GM12878 (cell line): ENCODE measurements around the gene PPIB. TPM values are rescaled to one million over a fixed set of nuclear protein-coding genes. Genes with fewer than 3 reads are reported as not detected.
A peak's percentile ranks its signal among the peaks of the same experiment; 100 is the strongest.

ENCODE experiments used
- ATAC-seq: fragments of 200-7000 bp; cut with Tn5 transposase; 3 replicates; pipeline ENCODE4 v1.9.1; 2020; ENCODE audit warnings: mild to moderate bottlenecking, moderate library complexity
- BruUV-seq: library from RNA; stranded (reverse); fragments of 400-500 nt; replicated peaks from 2 replicates; lab custom pipeline; 2021; lab: Mats Ljungman, UMichigan
- CTCF ChIA-PET: fragments of 300-600 bp; sonication (Branson Sonifier 250); formaldehyde crosslinking; extraction: SDS; loops from one replicate; lab custom pipeline; 2021; ENCODE audit warnings: inconsistent platforms; lab: Yijun Ruan, JAX
- POLR2A ChIA-PET: fragments of 350-600 bp; formaldehyde crosslinking; extraction: SDS; loops from one replicate; lab custom pipeline; 2021; ENCODE audit warnings: inconsistent platforms; lab: Charles Lee
- RAD21 ChIA-PET: fragments of 300-600 bp; sonication (Branson Sonifier 250); formaldehyde crosslinking; loops from one replicate; lab custom pipeline; 2023; ENCODE audit warnings: antibody characterized with exemption; ENCODE audit not compliant: unreplicated experiment; lab: Charles Lee
- SMC1A ChIA-PET: fragments of 300-600 bp; sonication (Branson Sonifier 250); formaldehyde crosslinking; loops from one replicate; lab custom pipeline; 2023; ENCODE audit not compliant: unreplicated experiment, uncharacterized antibody; lab: Charles Lee
- DNase-seq: peaks from one replicate; pipeline ENCODE4 v3.0.0-alpha.2; 2011; ENCODE audit warnings: low read depth, low spot score
- FAIRE-seq: peaks from 3 replicates; lab custom pipeline; 2011; peaks lifted over from hg19 to GRCh38; lab: Jason Lieb, UNC
- H2AFZ ChIP-seq: 2 replicates; pipeline ENCODE4 v1.6.0; 2011; ENCODE audit warnings: low read depth, low read length, control low read depth; ENCODE audit not compliant: control insufficient read depth
- H3K27ac ChIP-seq: 2 replicates; pipeline ENCODE4 v1.5.1; 2011; ENCODE audit warnings: control low read depth; ENCODE audit not compliant: control insufficient read depth, insufficient read depth
- H3K27me3 ChIP-seq, 2 experiments: replicated peaks in 1 of 2; 2 replicates each; pipeline versions ENCODE4 v1.6.0 to v1.6.1; 2011; ENCODE audit warnings: low read length in 1 of 2; ENCODE audit not compliant: control insufficient read depth in 2 of 2, insufficient read depth in 2 of 2
- H3K36me3 ChIP-seq, 2 experiments: 2 replicates each; pipeline ENCODE4 v1.5.1; 2011; ENCODE audit warnings: low read length in 1 of 2; ENCODE audit not compliant: control insufficient read depth in 2 of 2, insufficient read depth in 2 of 2
- H3K4me1 ChIP-seq: 2 replicates; pipeline ENCODE4 v1.6.1; 2011; ENCODE audit warnings: mild to moderate bottlenecking, low read length, moderate library complexity, mixed read lengths; ENCODE audit not compliant: control insufficient read depth, insufficient read depth
- H3K4me2 ChIP-seq: 2 replicates; pipeline ENCODE4 v1.6.0; 2011; ENCODE audit warnings: control low read depth; ENCODE audit not compliant: control insufficient read depth, insufficient read depth
- H3K4me3 ChIP-seq: fragments of 200-600 bp; sonication (generic); 2 replicates; pipeline ENCODE4 v1.5.1; 2016
- H3K79me2 ChIP-seq: 2 replicates; pipeline ENCODE4 v1.6.0; 2011; ENCODE audit warnings: low read length; ENCODE audit not compliant: control insufficient read depth, insufficient read depth
- H3K9ac ChIP-seq: 2 replicates; pipeline ENCODE4 v1.8.0; 2011; ENCODE audit warnings: low read length, control low read depth, mixed read lengths; ENCODE audit not compliant: control insufficient read depth, insufficient read depth
- H3K9me3 ChIP-seq: replicated peaks from 3 replicates; pipeline ENCODE4 v1.5.1; 2011; ENCODE audit warnings: mild to moderate bottlenecking, low read length; ENCODE audit not compliant: control insufficient read depth, insufficient read depth
- H4K20me1 ChIP-seq: 2 replicates; pipeline ENCODE4 v1.6.0; 2011; ENCODE audit not compliant: control insufficient read depth, insufficient read depth
- BCL11A ChIP-seq: IDR thresholded peaks from 2 replicates; pipeline ENCODE4 v1.6.1; 2011; ENCODE audit warnings: low read depth, low read length
- BCL3 ChIP-seq: IDR thresholded peaks from 2 replicates; pipeline ENCODE4 v1.6.1; 2011; ENCODE audit warnings: borderline replicate concordance, low read depth, mild to moderate bottlenecking, moderate library complexity, low read length; ENCODE audit not compliant: insufficient read depth, poor library complexity, severe bottlenecking
- GATAD2B ChIP-seq: fragments of 450-650 bp; conservative IDR thresholded peaks from 2 replicates; pipeline ENCODE4 v1.6.1; 2017; ENCODE audit warnings: low read depth, mild to moderate bottlenecking, moderate library complexity
- HCFC1 ChIP-seq: fragments of 150-350 bp; IDR thresholded peaks from 2 replicates; pipeline ENCODE4 v1.6.1; 2014; ENCODE audit warnings: low read length
- IRF4 ChIP-seq: IDR thresholded peaks from 2 replicates; pipeline ENCODE4 v1.6.1; 2011; ENCODE audit warnings: low read depth, low read length
- MEF2B ChIP-seq: fragments of 450-650 bp; IDR thresholded peaks from 2 replicates; pipeline ENCODE4 v1.6.1; 2018; ENCODE audit warnings: mild to moderate bottlenecking, moderate library complexity; ENCODE audit not compliant: partially characterized antibody, poor library complexity, severe bottlenecking
- NBN ChIP-seq: fragments of 450-650 bp; IDR thresholded peaks from 2 replicates; pipeline ENCODE4 v1.6.1; 2016
- NR2F1 ChIP-seq: fragments of 450-650 bp; conservative IDR thresholded peaks from 2 replicates; pipeline ENCODE4 v1.6.1; 2017; ENCODE audit warnings: mild to moderate bottlenecking
- POU2F2 ChIP-seq: IDR thresholded peaks from 3 replicates; pipeline ENCODE4 v1.6.1; 2011; ENCODE audit warnings: low read depth, mild to moderate bottlenecking, low read length, borderline replicate concordance
- SMARCA5 ChIP-seq: fragments of 450-650 bp; IDR thresholded peaks from 2 replicates; pipeline ENCODE4 v1.6.1; 2017; ENCODE audit warnings: mild to moderate bottlenecking
- SPI1 ChIP-seq: IDR thresholded peaks from 2 replicates; pipeline ENCODE4 v1.6.1; 2011; ENCODE audit warnings: low read depth, mild to moderate bottlenecking, low read length, moderate library complexity, borderline replicate concordance; ENCODE audit not compliant: insufficient read depth
- SRF ChIP-seq, 2 experiments: IDR thresholded peaks; 2 replicates each; pipeline ENCODE4 v1.6.1; 2011; ENCODE audit warnings: low read depth in 2 of 2, low read length in 2 of 2, mild to moderate bottlenecking in 1 of 2, moderate library complexity in 1 of 2
- STAT3 ChIP-seq: IDR thresholded peaks from 2 replicates; pipeline ENCODE4 v1.6.1; 2011; ENCODE audit warnings: low read depth, low read length, improper control_type of control experiment
- TCF12 ChIP-seq: IDR thresholded peaks from 2 replicates; pipeline ENCODE4 v1.6.1; 2011; ENCODE audit warnings: low read depth, mild to moderate bottlenecking, low read length
- WGBS: methylation state at CpG from one replicate; pipeline ENCODE4 v1.1.6; 2016; ENCODE audit warnings: low lambda C conversion rate; ENCODE audit not compliant: insufficient replicate concordance, insufficient coverage; ENCODE audit errors: missing lambda C conversion rate; 5-methylcytosine and 5-hydroxymethylcytosine counted together
- in situ Hi-C: fragments of 300-500 bp; cut with MboI; formaldehyde crosslinking; loops from 9 replicates; pipeline ENCODE4 v1.14.3; 2018; ENCODE audit warnings: mixed read lengths
- intact Hi-C: fragments of 100-400 bp; cut with micrococcal nuclease; formaldehyde crosslinking; loops from one replicate; pipeline ENCODE4 v1.14.2; 2022; ENCODE audit not compliant: unreplicated experiment
- polyA plus RNA-seq, 11 experiments: library from polyadenylated mRNA; depleted of rRNA in 4 of 11; unstranded in 6 of 11; stranded (reverse) in 5 of 11; fragments of >200 nt; fragmentation: Nextera tagmentation in 4 of 11; fragmentation: Illumina TruSeq in 1 of 11; extraction: Ambion mirVana in 4 of 11; extraction: Trizol in 1 of 11; gene quantifications; 1 replicate in 1 of 11; 2 replicates in 10 of 11; pipeline versions ENCODE4 v1.2.1 to v1.2.3, GENCODE V29; 2011 to 2016; ENCODE audit warnings: inconsistent platforms in 2 of 11, missing spikeins in 2 of 11, low read depth in 1 of 11
- total RNA-seq, 4 experiments: library from RNA; depleted of rRNA in 3 of 4; stranded (reverse); fragments of >200 nt in 3 of 4; fragmentation: Illumina TruSeq in 1 of 4; extraction: Trizol in 1 of 4; gene quantifications; 2 replicates each; pipeline versions ENCODE4 v1.2.1 to v1.2.3, GENCODE V29; 2013 to 2021
- TF ChIP-seq, protein P1 (sequence below): fragments of 450-650 bp; IDR thresholded peaks from 2 replicates; pipeline ENCODE4 v1.6.1; 2016; ENCODE audit warnings: mild to moderate bottlenecking, moderate library complexity, borderline replicate concordance

The PPIB gene
- total and polyA plus RNA-seq, 10 of the 15 experiments (the other 5 are each of a cell fraction or from before 2014, with no cell fraction given) = 344 to 936 (median 508) TPM

- in situ Hi-C loops = no loop called here
- H3K79me2 ChIP-seq = peaks cover 29% of the 10 kb centered on the region
- ChIA-PET POLR2A (interaction anchor here (0.5 to 4.0 kb wide), 11 partner anchors 9 to 1553 kb away, joined by 3 to 32 read pairs (median 5); partner anchors contain the start of genes CIAO2A, PPIB and SNX1), RAD21 (interaction anchor here (0.6 to 3.1 kb wide), 26 partner anchors 9 to 574 kb away, joined by 3 to 29 read pairs (median 4); partner anchors contain the start of genes CIAO2A, PPIB and SNX1), SMC1A (interaction anchor here (0.7 to 2.7 kb wide), 21 partner anchors 9 to 574 kb away, joined by 3 to 19 read pairs (median 4); partner anchors contain the start of genes CIAO2A, DAPK2 and PPIB), CTCF (interaction anchor here (0.6 to 5.6 kb wide), 43 partner anchors 10 to 921 kb away, joined by 3 to 98 read pairs (median 4); partner anchors contain the start of genes CIAO2A, PPIB and SNX1)
- intact Hi-C loops = loop anchor here (1.0 to 10.0 kb wide), 3 partner anchors 60 to 679 kb away; partner anchors contain the start of gene CIAO2A
- peak overlapping the region; percentile 82 for H3K4me2 ChIP-seq
- no peak overlapping the region; the same call in 1 of the 2 replicates for H2AFZ ChIP-seq
- H3K4me3 ChIP-seq = peak overlapping the region; percentile 82
- peaks cover 16% of the 10 kb centered on the region for H4K20me1 ChIP-seq
- peaks cover 42% of the 10 kb centered on the region for H3K4me1 ChIP-seq
- peak overlapping the region; percentile 58; the same call in 1 of the 2 replicates for H3K9ac ChIP-seq
- no peaks in the 10 kb centered on the region for H3K27me3 ChIP-seq
- peak overlapping the region; percentile 30 for H3K27ac ChIP-seq
- 13% methylated on average over 12 of the region's 12 CpGs for WGBS
- FAIRE-seq = peak; percentile 92
- ATAC-seq = peak; percentile 76
- no peaks in the 10 kb centered on the region for H3K9me3 ChIP-seq
- BruUV-seq = no TSS peak
- peak; percentile 86 for DNase-seq
- peaks cover 25 to 30% of the 10 kb centered on the region in 2 experiments; a peak in 3 of 4 replicates for H3K36me3 ChIP-seq
- peak; percentile 95 for TF ChIP-seq SMARCA5
- peak; percentile 59 for TF ChIP-seq BCL3
- peak; percentile 32; the same call in 1 of the 2 replicates for TF ChIP-seq BCL11A
- TF ChIP-seq SRF (IDR thresholded peaks at IDR 0.05; ENCODE audit: low read depth in 2 of 2, low read length in 2 of 2) = no peak
- TF ChIP-seq NBN = peak; percentile 56; the same call in 1 of the 2 replicates
- TF ChIP-seq SPI1 = peak; percentile 51; the same call in 1 of the 2 replicates
- TF ChIP-seq POU2F2 = peak; percentile 84; the same call in 2 of the 3 replicates
- TF ChIP-seq MEF2B = peak; percentile 89
- 0 out of 2 replicates have a peak, but pooled peaks have one; percentile 37 for TF ChIP-seq NR2F1
- TF ChIP-seq STAT3 = no peak
- TF ChIP-seq TCF12 = peak; percentile 53; the same call in 1 of the 2 replicates
- TF ChIP-seq, protein P1, sequence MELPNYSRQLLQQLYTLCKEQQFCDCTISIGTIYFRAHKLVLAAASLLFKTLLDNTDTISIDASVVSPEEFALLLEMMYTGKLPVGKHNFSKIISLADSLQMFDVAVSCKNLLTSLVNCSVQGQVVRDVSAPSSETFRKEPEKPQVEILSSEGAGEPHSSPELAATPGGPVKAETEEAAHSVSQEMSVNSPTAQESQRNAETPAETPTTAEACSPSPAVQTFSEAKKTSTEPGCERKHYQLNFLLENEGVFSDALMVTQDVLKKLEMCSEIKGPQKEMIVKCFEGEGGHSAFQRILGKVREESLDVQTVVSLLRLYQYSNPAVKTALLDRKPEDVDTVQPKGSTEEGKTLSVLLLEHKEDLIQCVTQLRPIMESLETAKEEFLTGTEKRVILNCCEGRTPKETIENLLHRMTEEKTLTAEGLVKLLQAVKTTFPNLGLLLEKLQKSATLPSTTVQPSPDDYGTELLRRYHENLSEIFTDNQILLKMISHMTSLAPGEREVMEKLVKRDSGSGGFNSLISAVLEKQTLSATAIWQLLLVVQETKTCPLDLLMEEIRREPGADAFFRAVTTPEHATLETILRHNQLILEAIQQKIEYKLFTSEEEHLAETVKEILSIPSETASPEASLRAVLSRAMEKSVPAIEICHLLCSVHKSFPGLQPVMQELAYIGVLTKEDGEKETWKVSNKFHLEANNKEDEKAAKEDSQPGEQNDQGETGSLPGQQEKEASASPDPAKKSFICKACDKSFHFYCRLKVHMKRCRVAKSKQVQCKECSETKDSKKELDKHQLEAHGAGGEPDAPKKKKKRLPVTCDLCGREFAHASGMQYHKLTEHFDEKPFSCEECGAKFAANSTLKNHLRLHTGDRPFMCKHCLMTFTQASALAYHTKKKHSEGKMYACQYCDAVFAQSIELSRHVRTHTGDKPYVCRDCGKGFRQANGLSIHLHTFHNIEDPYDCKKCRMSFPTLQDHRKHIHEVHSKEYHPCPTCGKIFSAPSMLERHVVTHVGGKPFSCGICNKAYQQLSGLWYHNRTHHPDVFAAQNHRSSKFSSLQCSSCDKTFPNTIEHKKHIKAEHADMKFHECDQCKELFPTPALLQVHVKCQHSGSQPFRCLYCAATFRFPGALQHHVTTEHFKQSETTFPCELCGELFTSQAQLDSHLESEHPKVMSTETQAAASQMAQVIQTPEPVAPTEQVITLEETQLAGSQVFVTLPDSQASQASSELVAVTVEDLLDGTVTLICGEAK = no peak
- peak; percentile 14; the same call in 1 of the 2 replicates for TF ChIP-seq IRF4
- TF ChIP-seq GATAD2B = 0 out of 2 replicates have a peak, but pooled peaks have one; percentile 29
- peak; percentile 18; the same call in 1 of the 2 replicates for TF ChIP-seq HCFC1
These were observed 9.1 kb downstream of the PPIB start for GRCh38 chr15:64153480-64154367.
